Fibroblast of lung (primary cell): Measurements from ENCODE around the gene KLHL34. TPM values are rescaled to one million over a fixed set of nuclear protein-coding genes. Genes with fewer than 3 reads are reported as not detected.

ENCODE experiments used
- DNase-seq, 2 donors: peaks; one replicate each; pipeline versions ENCODE4 v3.0.0 to v3.0.0-alpha.2; 2010; ENCODE audit warnings: low read depth in 2 of 2
- H2AFZ ChIP-seq: 2 replicates; pipeline ENCODE4 v1.5.1; 2012; ENCODE audit warnings: low read length, control low read depth, inconsistent platforms
- H3K27ac ChIP-seq: 2 replicates; pipeline ENCODE4 v1.5.1; 2011; ENCODE audit warnings: low read length, control low read depth; ENCODE audit not compliant: insufficient read depth
- H3K27me3 ChIP-seq: 2 replicates; pipeline ENCODE4 v1.5.1; 2011; ENCODE audit warnings: mild to moderate bottlenecking, low read length; ENCODE audit not compliant: control insufficient read depth, insufficient read depth
- H3K36me3 ChIP-seq: 2 replicates; pipeline ENCODE4 v1.5.1; 2011; ENCODE audit warnings: low read length; ENCODE audit not compliant: control insufficient read depth, insufficient read depth
- H3K4me1 ChIP-seq: 2 replicates; pipeline ENCODE4 v1.5.1; 2011; ENCODE audit warnings: low read length; ENCODE audit not compliant: control insufficient read depth, insufficient read depth; ENCODE audit errors: extremely low read depth
- H3K4me2 ChIP-seq: 2 replicates; pipeline ENCODE4 v1.5.1; 2011; ENCODE audit warnings: low read length, control low read depth; ENCODE audit not compliant: insufficient read depth; ENCODE audit errors: extremely low read depth
- H3K4me3 ChIP-seq, 4 experiments: fragments of 200-600 bp in 1 of 4; sonication (generic) in 1 of 4; replicated peaks in 1 of 4; 2 replicates each; pipeline ENCODE4 v1.5.1; 2011 to 2016; ENCODE audit warnings: low read length in 4 of 4, low read depth in 3 of 4, mild to moderate bottlenecking in 3 of 4, control low read depth in 2 of 4, inconsistent platforms in 1 of 4, mixed read lengths in 1 of 4; ENCODE audit not compliant: insufficient read depth in 1 of 4; ENCODE audit errors: control extremely low read depth in 1 of 4
- H3K79me2 ChIP-seq: 2 replicates; pipeline ENCODE4 v1.5.1; 2012; ENCODE audit warnings: mild to moderate bottlenecking, low read length, inconsistent platforms; ENCODE audit not compliant: control insufficient read depth, insufficient read depth
- H3K9ac ChIP-seq: 2 replicates; pipeline ENCODE4 v1.5.1; 2011; ENCODE audit warnings: mild to moderate bottlenecking, low read length, control low read depth; ENCODE audit not compliant: insufficient read depth
- H3K9me3 ChIP-seq: 2 replicates; pipeline ENCODE4 v1.5.1; 2012; ENCODE audit warnings: low read depth, low read length; ENCODE audit not compliant: control insufficient read depth, insufficient read depth
- H4K20me1 ChIP-seq: 2 replicates; pipeline ENCODE4 v1.5.1; 2011; ENCODE audit warnings: low read length; ENCODE audit not compliant: control insufficient read depth, insufficient read depth; ENCODE audit errors: extremely low read depth
- CTCF ChIP-seq, 2 donors: IDR thresholded peaks in 1 of 2; conservative IDR thresholded peaks in 1 of 2; 1 replicate in 1 of 2; 2 replicates in 1 of 2; pipeline ENCODE4 v1.5.1; 2011 to 2012; ENCODE audit warnings: low read length in 2 of 2, control low read depth in 1 of 2, inconsistent platforms in 1 of 2, low read depth in 1 of 2, mild to moderate bottlenecking in 1 of 2
- EZH2 ChIP-seq: IDR thresholded peaks from 2 replicates; pipeline ENCODE4 v1.5.1; 2012; ENCODE audit warnings: low read length, control low read depth, mild to moderate bottlenecking; ENCODE audit errors: missing control alignments
- polyA plus RNA-seq, 2 donors: library from polyadenylated mRNA; depleted of rRNA in 1 of 2; stranded (reverse) in 1 of 2; unstranded in 1 of 2; fragments of >200 nt; gene quantifications; 2 replicates each; pipeline ENCODE4 v1.2.1, GENCODE V29; 2011 to 2012; ENCODE audit warnings: missing spikeins in 1 of 2
- total RNA-seq: library from RNA; depleted of rRNA; stranded (reverse); fragments of >200 nt; gene quantifications from 2 replicates; pipeline ENCODE4 v1.2.1, GENCODE V29; 2014

Gene KLHL34
- total and polyA plus RNA-seq, 2 donors (not counting 1 experiment from before 2014, with no cell fraction given): 0.17 TPM; not detected in 1

- Histone ChIP-seq H3K27me3 (no peaks in the 10 kb centered on the region), H3K4me1 (no peaks in the 10 kb centered on the region), H3K79me2 (no peaks in the 10 kb centered on the region), H3K4me2 (no peak overlapping the region), H3K4me3 (no peak overlapping the region), H3K9ac (no peak overlapping the region), H3K9me3 (no peaks in the 10 kb centered on the region), H3K27ac (no peak overlapping the region), H2AFZ (no peak overlapping the region), H4K20me1 (no peaks in the 10 kb centered on the region), H3K36me3 (no peaks in the 10 kb centered on the region)
- no peak for DNase-seq
- TF ChIP-seq CTCF (conservative IDR thresholded peaks at IDR 0.05 in 1 of 2, IDR thresholded peaks at IDR 0.05 in 1 of 2; ENCODE audit: low read depth in 1 of 2, low read length in 2 of 2) (no peak), EZH2 (no peak)
Measured at GRCh38 chrX:21623778-21624501, 34.2 kb downstream of the KLHL34 start.

DNA sequence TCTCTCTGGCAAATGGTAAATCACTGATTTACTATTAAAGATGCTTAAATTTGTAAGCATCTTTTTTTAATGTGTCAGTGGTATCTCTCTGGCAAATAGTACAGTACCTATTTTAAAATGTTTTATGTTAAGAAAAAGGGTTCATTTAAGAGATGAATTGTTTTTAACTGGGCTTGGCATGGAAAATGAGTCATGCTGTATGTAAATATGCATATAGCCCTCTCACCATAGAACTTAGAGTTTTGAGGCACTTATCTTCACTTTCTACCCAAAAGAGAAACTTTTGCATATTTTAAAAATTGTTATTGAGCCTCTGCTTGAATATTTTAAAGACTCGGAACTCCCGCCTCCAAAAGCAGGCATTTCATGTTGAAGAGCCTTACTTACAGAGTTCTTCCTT, 37.9 kb downstream of the KLHL34 start:
- no peaks in the 10 kb centered on the region for H3K27me3 ChIP-seq
- no peaks in the 10 kb centered on the region for H3K4me1 ChIP-seq
- no peaks in the 10 kb centered on the region for H3K9me3 ChIP-seq
- no peak overlapping the region for H3K4me3 ChIP-seq
- no peak overlapping the region for H3K9ac ChIP-seq
- H3K79me2 ChIP-seq: no peaks in the 10 kb centered on the region
- no peak for TF ChIP-seq CTCF (conservative IDR thresholded peaks at IDR 0.05 in 1 of 2, IDR thresholded peaks at IDR 0.05 in 1 of 2; ENCODE audit: low read depth in 1 of 2, low read length in 2 of 2)
- no peak for TF ChIP-seq EZH2
- no peak overlapping the region for H3K27ac ChIP-seq
- no peaks in the 10 kb centered on the region for H3K36me3 ChIP-seq
- H4K20me1 ChIP-seq: no peaks in the 10 kb centered on the region
- H3K4me2 ChIP-seq: no peak overlapping the region
- DNase-seq: no peak
- H2AFZ ChIP-seq: no peak overlapping the region

DNA sequence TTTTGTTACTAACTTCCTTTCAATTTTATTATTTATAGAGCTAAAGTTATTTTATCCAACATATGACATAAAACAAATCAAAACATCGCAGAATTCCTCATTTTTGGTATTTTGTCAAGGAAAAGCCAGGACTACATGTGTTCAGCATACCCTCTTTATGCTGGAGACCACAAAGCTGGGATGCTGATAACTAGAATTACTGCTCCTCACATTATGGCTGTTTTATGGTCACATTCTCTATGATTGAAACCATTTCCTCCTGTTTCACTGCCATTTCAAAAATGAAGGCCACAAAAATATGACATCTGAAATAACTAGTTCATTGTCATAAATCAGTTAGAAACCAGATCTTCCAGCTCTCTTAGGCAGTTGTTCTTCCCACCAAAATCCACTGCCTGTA, 41.7 kb downstream of the KLHL34 start:
- no peaks in the 10 kb centered on the region for H3K27me3 ChIP-seq
- H3K27ac ChIP-seq: no peak overlapping the region
- no peaks in the 10 kb centered on the region for H4K20me1 ChIP-seq
- no peaks in the 10 kb centered on the region for H3K4me1 ChIP-seq
- no peak overlapping the region for H3K9ac ChIP-seq
- H3K4me2 ChIP-seq: no peak overlapping the region
- DNase-seq: no peak
- TF ChIP-seq EZH2 (no peak), CTCF (conservative IDR thresholded peaks at IDR 0.05 in 1 of 2, IDR thresholded peaks at IDR 0.05 in 1 of 2; ENCODE audit: low read depth in 1 of 2, low read length in 2 of 2) (no peak)
- H2AFZ ChIP-seq: no peak overlapping the region
- no peaks in the 10 kb centered on the region for H3K36me3 ChIP-seq
- H3K9me3 ChIP-seq: no peaks in the 10 kb centered on the region
- no peak overlapping the region for H3K4me3 ChIP-seq
- no peaks in the 10 kb centered on the region for H3K79me2 ChIP-seq
